ENCODE results near the gene CHRNA9.

Gene CHRNA9

DNA sequence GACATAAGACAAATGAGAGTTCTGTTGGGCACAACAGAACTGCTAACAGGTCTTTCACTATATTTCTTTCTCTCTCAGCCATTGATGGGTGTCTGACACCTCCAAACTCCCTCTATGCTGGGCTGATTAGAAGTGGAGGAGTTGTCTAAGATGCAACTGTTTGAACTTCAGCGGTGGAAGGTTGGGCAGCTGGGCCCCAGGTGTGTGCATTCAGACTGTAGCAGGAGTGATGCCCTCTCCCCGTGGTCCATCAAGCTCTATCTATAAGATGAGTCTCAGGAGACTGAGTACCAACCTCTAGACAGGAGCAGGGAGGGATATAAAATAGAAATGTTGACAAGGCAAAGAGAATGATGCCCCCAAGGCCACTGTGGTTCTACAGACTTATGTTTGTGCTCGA lies 28.2 kb upstream of the CHRNA9 start:
- DNase-seq: no peak
- in situ Hi-C loops (cut with HindIII; ENCODE audit: low pct_ligation_motif_present, low pct_unique_long_range_greater_than_20kb, low sequenced_read_pairs): no loop called here

DNA sequence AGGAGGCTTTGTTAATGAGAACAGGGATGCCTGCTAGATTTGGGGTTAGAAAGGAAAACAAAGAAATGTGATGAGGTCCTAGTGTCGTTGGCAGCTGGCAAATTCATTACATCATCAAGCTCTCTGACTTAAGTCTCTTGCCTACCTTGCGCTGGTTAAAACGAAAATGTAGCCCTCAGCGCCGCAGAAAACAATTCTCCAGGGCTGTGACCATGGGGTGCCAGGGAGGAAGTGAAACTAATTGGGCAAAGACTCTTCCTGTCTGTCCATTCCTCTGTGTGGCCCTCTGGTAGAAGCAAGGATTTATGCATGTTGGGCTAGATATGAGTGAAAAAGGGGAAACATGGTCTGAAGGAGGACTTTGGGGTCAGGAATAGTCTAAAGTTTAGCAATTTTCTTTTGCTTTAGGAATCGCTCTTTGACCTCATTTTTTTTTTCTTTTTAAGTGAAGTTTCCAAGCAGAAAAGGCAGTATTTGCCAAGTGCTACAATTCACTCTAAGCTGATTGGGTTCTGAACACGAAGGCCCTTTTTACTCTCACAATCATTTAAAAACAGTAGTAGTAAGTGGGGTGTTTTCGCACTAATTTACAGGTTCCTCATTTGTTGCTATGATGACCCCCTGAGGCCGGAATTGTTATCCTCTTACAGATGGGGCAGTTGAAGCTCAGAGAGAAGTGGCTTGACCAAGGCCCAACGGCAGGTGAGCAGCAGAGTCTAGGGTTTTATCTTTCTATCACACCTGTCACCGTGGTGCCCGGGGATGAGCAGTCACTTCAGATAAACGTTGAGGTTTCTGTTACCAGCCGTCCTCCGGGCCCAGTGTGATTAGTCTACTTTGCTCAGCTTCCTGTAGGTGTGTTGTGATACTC lies 27.3 kb upstream of the CHRNA9 start:
- in situ Hi-C loops (cut with HindIII; ENCODE audit: low pct_ligation_motif_present, low pct_unique_long_range_greater_than_20kb, low sequenced_read_pairs): no loop called here
- no peak for DNase-seq

GRCh38 chr4:40308528-40309122 lies 26.5 kb upstream of the CHRNA9 start:
- DNase-seq: no peak
- in situ Hi-C loops (cut with HindIII; ENCODE audit: low pct_ligation_motif_present, low pct_unique_long_range_greater_than_20kb, low sequenced_read_pairs): no loop called here

DNA sequence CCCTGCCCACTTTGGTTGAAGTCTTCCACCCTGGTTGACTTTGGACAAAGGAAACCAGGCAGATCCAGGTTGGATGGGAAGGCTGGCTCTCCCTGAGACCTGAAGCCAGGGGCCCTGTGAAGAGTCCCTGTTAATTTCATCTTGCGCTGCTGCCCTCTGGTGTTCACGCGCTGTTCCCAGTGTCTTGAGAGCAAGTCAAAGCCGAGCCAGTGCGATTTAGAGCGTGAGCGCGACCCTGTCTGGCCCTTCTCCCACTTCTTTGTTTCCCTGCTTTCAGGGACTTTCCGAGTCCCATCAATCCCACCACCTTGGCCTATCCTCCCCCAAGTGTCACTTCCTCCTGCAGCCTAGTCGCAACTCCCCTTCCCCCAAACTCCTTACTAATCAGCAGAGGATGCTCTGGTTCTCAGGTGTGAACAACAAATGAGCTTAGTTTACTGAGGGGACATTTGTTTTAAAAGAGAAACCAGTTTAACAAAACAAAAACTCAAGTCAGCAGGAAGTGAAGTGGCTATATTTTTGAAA lies 25.8 kb upstream of the CHRNA9 start:
- peak; percentile 74 for DNase-seq
- in situ Hi-C loops (cut with HindIII; ENCODE audit: low pct_ligation_motif_present, low pct_unique_long_range_greater_than_20kb, low sequenced_read_pairs): no loop called here

- in situ Hi-C loops (cut with HindIII; ENCODE audit: low pct_ligation_motif_present, low pct_unique_long_range_greater_than_20kb, low sequenced_read_pairs): no loop called here
- no peak for DNase-seq
Observed at GRCh38 chr4:40310225-40310624, 24.9 kb upstream of the CHRNA9 start.

DNA sequence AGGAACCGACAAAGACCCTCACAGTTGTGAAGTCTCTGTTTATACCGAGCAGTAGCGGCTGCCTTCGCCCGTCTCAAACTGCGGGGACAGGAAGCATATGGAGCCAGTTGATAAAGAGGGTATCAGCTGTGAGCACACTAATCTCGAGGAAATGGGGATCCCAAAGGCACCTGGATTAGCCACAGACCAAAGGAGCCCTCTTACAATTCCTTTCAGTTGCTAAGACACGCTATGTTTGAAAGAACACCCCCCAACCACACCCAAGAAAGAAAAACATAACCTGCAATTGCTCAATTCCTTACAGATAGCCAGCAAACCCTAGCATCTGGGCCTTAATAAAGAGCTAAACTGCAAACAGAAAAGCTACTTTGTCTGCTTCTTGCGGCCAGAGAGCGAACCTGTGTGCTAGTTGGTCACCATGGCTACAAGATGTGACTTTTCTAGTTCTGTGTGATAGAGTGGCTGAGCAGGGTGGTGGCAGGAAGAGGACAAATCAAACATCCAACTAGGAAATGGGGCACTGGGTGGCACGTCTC lies 23.3 kb upstream of the CHRNA9 start:
- DNase-seq: no peak
- in situ Hi-C loops (cut with HindIII; ENCODE audit: low pct_ligation_motif_present, low pct_unique_long_range_greater_than_20kb, low sequenced_read_pairs): no loop called here

- no peak for DNase-seq
- in situ Hi-C loops (cut with HindIII; ENCODE audit: low pct_ligation_motif_present, low pct_unique_long_range_greater_than_20kb, low sequenced_read_pairs): no loop called here
Observed at GRCh38 chr4:40314951-40315350, 20.2 kb upstream of the CHRNA9 start.

- in situ Hi-C loops (cut with HindIII; ENCODE audit: low pct_ligation_motif_present, low pct_unique_long_range_greater_than_20kb, low sequenced_read_pairs): no loop called here
- peak; percentile 54 for DNase-seq
Observed at GRCh38 chr4:40316333-40316781, 18.8 kb upstream of the CHRNA9 start.

GRCh38 chr4:40316782-40317635 lies 18.1 kb upstream of the CHRNA9 start:
- in situ Hi-C loops (cut with HindIII; ENCODE audit: low pct_ligation_motif_present, low pct_unique_long_range_greater_than_20kb, low sequenced_read_pairs): no loop called here
- peak; percentile 78 for DNase-seq

GRCh38 chr4:40317916-40318658 lies 17.0 kb upstream of the CHRNA9 start:
- in situ Hi-C loops (cut with HindIII; ENCODE audit: low pct_ligation_motif_present, low pct_unique_long_range_greater_than_20kb, low sequenced_read_pairs): no loop called here
- no peak for DNase-seq

DNA sequence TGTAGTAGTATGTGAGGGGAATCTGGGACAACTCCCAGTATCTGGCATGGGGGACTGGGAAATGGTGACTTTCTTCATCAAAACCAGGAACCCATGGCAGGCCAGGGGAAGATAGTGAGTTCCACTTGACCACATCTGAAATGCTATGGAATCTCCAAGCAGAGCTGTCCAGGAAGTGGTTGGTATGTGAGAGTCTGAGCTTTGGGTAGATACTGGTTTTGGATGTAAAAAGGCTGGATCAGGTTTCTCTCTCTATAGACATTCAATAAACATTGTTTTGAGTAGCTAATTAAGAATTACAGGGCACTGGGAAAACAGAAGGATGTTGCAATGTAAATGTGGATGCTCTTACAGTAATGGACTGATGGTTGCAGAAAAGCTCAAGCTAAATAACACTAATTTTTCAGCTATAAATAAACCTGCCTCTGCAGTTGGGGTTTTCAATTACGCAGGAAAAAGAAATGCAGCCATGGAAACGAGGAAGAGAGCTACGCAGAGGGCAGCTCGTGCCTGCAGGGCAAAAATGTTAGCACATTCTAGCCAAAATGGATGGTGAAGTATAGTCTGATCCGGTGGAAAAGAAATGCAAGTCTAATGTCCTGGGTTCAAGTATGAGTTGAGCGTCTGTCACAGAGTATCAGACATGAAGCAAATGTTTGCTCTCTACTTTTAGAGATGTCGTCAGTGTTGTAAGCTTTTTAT lies 13.4 kb upstream of the CHRNA9 start:
- DNase-seq: no peak

GRCh38 chr4:40322811-40323210 lies 12.3 kb upstream of the CHRNA9 start:
- in situ Hi-C loops (cut with HindIII; ENCODE audit: low pct_ligation_motif_present, low pct_unique_long_range_greater_than_20kb, low sequenced_read_pairs): no loop called here
- DNase-seq: no peak

More for the DNA sequence above, 13.4 kb upstream of the CHRNA9 start:
- in situ Hi-C loops (cut with HindIII; ENCODE audit: low pct_ligation_motif_present, low pct_unique_long_range_greater_than_20kb, low sequenced_read_pairs): no loop called here

- in situ Hi-C loops (cut with HindIII; ENCODE audit: low pct_ligation_motif_present, low pct_unique_long_range_greater_than_20kb, low sequenced_read_pairs): no loop called here
Observed at GRCh38 chr4:40323866-40324265, 11.3 kb upstream of the CHRNA9 start.

DNA sequence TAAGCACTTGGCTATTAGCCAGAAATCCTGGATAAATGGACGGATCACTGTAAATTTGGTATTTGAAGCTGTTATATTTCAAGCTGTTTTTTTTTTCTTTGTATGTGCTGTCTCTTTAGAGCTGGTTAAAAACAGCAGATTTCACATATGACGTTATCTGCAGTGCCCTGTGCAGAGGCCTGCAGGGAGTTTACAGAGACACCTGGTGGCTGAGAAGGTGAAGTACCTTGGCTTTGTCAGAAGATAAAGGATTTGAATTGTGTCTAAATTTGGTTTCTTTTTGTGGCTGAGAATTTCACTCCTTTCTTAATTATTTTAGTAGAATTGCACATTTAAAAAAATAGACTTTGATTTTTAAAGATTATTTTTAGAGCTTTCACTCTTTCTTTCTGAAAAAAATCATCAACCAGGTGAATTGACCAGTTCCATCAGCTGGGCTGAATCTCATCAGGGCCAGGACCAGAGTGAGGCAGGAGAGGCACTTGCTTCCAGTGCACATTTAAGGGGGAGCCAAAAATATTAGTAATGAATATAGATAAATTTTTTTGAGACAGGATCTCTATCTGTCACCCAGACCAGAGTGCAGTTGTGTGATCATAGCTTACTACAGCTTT lies 9.6 kb upstream of the CHRNA9 start:
- DNase-seq: peak; percentile 61
- in situ Hi-C loops (cut with HindIII; ENCODE audit: low pct_ligation_motif_present, low pct_unique_long_range_greater_than_20kb, low sequenced_read_pairs): no loop called here

More at GRCh38 chr4:40323866-40324265, 11.3 kb upstream of the CHRNA9 start:
- DNase-seq: no peak

DNA sequence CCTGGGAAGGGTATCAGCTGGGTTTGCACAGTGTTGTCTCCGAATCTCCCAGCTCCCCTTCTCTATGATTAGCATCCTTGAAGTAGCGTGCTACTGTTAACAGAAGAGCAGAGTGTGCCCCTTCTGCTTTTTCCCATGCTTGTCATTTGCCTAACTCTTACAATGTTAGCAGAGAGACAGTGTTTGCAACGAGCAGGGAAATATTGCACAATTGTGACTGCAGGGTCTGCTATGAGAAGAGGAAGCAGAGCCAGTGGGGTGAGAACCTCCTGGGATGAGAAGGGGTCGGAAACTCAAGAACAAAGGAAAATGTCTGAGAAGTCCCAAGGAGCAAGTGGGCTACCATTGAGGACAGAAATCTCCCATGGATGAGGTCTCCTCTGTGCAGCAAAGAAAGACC lies 7.8 kb upstream of the CHRNA9 start:
- DNase-seq: no peak
- in situ Hi-C loops (cut with HindIII; ENCODE audit: low pct_ligation_motif_present, low pct_unique_long_range_greater_than_20kb, low sequenced_read_pairs): no loop called here

- in situ Hi-C loops (cut with HindIII; ENCODE audit: low pct_ligation_motif_present, low pct_unique_long_range_greater_than_20kb, low sequenced_read_pairs): no loop called here
- no peak for DNase-seq
Observed at GRCh38 chr4:40328383-40328782, 6.8 kb upstream of the CHRNA9 start.

DNA sequence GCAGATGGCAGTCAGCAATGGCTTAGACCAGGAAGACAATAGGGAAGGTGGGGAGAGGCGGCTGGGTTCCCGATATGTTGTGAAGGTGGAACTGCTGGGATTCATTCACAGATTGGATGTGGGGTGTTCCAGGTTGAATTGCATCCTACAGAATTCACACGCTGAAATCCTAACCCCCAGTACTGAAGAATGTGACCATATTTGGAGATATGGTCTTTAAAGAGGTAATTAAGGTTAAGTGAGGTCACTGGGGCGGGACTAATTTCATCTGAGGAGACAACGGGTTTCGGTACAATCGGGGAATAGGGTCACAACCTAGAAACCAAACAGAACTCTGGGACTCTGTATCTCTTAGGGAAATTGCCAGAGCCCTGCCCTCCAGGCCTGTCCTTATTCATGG lies 5.3 kb upstream of the CHRNA9 start:
- no peak for DNase-seq
- in situ Hi-C loops (cut with HindIII; ENCODE audit: low pct_ligation_motif_present, low pct_unique_long_range_greater_than_20kb, low sequenced_read_pairs): no loop called here
